ENCODE results near the gene EID3. TPM values are rescaled to one million over a fixed set of nuclear protein-coding genes. Genes with fewer than 3 reads are reported as not detected.

Gene EID3
- total and polyA plus RNA-seq, 9 of the 15 experiments (the other 6 are each of a cell fraction or from before 2014, with no cell fraction given), result 0.07 to 3.5 (median 0.42) TPM

DNA sequence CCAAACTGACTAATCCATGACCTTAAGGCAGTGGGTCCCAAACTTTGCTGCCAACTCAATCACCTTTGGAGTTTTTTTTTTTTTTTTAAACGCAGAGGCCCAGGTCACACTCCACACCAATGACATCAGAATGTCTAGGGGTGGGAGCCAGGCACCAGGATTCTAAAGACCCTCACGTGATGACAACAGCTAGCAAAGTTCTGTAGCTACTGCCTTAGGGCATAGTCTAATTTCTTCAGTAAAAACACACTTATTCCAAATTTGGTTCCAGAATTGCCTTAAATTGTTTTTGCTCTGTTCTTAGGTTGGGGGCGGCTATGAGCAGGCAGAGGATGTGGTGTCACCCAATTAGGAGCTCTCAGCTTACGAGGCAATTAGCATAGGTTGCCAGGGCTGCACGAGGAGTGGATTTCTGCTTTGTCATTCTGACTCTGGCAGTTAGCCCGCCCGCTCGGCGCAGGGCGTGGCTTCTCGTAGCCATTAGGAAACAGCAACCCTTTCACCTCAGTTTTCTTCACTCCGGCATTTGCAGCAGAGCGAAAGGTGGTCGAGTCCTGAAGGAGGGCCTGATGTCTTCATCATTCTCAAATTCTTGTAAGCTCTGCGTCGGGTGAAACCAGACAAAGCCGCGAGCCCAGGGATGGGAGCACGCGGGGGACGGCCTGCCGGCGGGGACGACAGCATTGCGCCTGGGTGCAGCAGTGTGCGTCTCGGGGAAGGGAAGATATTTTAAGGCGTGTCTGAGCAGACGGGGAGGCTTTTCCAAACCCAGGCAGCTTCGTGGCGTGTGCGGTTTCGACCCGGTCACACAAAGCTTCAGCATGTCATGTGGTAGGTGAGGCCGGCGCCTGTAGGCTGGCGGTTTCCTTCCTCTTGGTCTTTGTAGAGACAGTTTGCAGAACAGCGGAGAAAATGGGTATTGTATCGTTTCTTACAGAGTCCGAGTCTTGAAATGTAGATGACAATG is 16.7 kb upstream of the EID3 start (continued):
- TF ChIP-seq, protein P1, sequence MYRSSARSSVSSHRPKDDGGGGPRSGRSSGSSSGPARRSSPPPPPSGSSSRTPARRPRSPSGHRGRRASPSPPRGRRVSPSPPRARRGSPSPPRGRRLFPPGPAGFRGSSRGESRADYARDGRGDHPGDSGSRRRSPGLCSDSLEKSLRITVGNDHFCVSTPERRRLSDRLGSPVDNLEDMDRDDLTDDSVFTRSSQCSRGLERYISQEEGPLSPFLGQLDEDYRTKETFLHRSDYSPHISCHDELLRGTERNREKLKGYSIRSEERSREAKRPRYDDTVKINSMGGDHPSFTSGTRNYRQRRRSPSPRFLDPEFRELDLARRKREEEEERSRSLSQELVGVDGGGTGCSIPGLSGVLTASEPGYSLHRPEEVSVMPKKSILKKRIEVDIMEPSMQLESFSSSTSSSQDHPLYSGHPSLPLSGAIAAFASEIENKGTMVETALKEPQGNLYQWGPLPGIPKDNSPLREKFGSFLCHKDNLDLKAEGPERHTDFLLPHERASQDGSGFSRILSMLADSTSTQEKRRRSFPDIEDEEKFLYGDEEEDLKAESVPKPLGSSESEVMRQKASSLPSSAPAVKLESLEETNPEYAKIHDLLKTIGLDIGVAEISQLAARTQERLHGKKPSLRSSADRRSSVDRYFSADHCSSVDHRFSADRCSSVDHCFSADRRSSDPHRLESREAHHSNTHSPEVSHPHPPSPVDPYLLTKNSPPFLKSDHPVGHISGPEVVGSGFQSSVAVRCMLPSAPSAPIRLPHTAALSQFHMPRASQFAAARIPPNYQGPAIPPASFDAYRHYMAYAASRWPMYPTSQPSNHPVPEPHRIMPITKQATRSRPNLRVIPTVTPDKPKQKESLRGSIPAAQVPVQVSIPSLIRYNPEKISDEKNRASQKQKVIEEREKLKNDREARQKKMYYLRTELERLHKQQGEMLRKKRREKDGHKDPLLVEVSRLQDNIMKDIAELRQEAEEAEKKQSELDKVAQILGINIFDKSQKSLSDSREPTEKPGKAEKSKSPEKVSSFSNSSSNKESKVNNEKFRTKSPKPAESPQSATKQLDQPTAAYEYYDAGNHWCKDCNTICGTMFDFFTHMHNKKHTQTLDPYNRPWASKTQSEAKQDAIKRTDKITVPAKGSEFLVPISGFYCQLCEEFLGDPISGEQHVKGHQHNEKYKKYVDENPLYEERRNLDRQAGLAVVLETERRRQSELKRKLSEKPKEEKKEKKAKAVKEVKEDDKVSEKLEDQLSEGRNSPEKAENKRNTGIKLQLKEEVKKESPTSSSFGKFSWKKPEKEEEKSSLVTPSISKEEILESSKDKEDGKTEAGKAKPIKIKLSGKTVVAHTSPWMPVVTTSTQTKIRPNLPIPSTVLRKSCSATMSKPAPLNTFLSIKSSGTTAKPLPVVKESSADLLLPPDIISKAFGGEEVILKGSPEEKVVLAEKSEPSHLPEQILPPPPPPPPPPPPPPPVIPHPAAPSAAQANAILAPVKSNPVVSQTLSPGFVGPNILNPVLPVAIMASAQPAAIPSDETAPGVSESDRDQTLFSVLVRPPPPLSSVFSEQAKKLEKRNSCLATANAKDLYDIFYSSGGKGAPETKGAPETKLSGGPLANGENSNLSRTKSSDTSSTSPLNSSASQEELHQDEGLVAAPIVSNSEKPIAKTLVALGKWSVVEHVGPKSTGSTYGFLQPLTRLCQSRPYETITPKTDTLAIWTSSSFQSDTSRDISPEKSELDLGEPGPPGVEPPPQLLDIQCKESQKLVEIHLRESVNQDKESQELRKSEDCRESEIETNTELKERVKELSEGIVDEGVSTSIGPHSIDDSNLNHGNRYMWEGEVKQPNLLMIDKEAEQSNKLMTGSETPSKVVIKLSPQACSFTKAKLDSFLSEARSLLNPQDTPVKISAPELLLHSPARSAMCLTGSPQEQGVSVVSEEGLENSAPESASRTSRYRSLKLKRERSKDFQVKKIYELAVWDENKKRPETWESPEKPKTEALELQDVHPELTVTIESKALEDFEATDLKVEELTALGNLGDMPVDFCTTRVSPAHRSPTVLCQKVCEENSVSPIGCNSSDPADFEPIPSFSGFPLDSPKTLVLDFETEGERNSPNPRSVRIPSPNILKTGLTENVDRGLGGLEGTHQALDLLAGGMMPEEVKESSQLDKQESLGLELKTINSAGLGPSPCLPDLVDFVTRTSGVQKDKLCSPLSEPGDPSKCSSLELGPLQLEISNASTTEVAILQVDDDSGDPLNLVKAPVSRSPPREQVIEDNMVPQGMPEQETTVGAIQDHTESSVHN (IDR thresholded peaks at IDR 0.05; ENCODE audit: borderline replicate concordance in 1 of 2, low read depth in 1 of 2), result peak in 1 of 2 experiments; percentile 21; a peak in 1 of 4 replicates
- no peak for TF ChIP-seq ETV1 (tag; conservative IDR thresholded peaks at IDR 0.05; ENCODE audit: low read depth)
- TF ChIP-seq SPI1 (IDR thresholded peaks at IDR 0.05; ENCODE audit: borderline replicate concordance, low read depth, low read length), result 0 out of 2 replicates have a peak, but pooled peaks have one; percentile 24
- TF ChIP-seq ELK1 (CRISPR knock-in tag; IDR thresholded peaks at IDR 0.05), result no peak
